Raji (cell line): ENCODE results near the gene MIX23.

ENCODE experiments used
- POLR2A ChIP-seq: IDR thresholded peaks from 2 replicates; pipeline ENCODE4 v1.6.1; 2011; ENCODE audit warnings: low read depth, low read length, control low read depth; ENCODE audit not compliant: insufficient read depth

MIX23 gene

DNA sequence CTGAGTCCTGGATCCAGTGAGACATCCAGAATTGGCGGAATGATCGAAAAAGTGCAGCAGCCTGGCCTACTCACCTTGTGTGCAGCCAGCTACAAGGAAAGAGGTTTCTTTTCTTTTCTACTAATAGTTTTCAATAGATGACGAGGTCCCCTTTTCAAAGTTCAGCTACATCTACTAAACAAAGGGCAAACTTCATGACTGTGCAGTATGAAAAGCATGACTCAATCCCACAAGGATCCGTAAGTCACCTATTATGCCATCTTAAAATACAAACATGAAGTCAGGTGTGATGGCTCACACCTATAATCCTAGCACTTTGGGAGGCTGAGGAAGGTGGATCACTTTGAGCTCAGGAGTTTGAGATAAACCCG lies 16.7 kb downstream of the MIX23 start:
- TF ChIP-seq POLR2A = no peak

DNA sequence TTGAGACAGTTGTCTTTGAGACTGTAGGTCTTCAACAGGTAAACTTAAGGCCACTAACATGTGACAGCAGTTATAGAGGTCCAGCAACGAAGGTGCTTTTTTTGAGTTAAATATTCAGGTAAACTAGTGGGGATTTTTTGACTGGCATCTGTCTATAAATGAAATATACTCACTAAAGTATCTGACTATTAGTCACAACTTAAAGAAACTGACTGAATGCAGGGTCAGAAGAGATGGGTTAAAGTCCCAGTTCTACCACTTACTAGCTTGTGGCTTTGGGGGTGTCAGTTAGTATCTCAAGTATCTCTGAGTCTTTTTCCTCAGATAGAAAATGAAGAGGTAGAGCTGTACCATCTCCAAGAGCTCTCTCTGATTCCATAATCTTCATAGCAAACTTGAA lies 18.0 kb downstream of the MIX23 start:
- TF ChIP-seq POLR2A = no peak

DNA sequence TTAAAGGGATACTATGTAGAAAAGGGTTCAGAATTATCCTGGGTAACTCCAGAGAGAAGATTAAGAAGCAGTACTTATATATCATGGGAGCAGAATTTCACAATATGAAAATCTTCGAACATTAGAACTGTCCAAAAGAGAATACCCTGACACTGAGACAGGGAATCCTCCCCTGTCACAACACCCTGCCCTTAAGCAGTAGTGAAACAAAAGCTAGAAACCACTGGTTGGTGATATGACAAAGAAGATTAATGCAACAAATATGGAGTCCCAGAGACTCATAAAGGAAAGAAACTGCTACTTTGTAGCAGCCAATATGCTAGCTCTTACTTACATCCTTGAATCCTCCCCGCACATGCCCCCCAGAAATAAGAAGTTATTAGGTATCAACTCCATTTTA lies 18.5 kb downstream of the MIX23 start:
- TF ChIP-seq POLR2A = no peak

DNA sequence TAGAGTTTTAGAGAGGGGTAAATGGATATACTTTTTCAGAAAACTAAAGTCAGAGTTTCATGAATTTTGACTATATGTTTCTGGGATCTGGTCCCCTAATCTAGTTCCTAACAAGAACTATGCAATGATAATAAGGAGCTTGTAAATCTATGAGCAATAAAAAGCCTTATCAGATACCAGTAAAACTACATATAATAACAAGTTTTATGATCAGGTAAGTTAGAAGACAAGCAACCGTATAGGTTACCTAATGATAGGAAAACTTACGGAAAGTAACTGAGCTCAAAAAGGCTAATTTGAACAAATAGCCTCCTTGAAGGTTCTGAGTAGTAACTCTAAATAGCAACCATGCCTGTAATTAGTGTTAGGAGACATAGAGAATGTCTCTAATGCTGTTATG lies 21.0 kb downstream of the MIX23 start:
- TF ChIP-seq POLR2A = no peak

DNA sequence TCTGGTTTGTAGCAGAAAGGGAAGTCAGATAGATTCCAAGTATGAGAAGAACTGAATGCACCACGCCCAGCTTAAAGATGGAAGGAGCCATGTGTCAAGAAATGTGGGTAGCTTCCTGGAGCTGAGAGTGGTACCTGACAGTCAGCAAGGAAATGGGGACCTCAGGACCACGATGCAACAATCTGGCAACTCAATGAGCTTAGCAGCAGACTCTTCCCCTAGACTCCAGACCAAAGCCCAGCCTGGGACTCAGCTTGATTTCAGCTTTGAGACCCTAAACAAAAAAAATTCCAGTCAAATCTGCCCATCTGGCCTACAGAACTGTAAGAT lies 24.4 kb downstream of the MIX23 start:
- no peak for TF ChIP-seq POLR2A

DNA sequence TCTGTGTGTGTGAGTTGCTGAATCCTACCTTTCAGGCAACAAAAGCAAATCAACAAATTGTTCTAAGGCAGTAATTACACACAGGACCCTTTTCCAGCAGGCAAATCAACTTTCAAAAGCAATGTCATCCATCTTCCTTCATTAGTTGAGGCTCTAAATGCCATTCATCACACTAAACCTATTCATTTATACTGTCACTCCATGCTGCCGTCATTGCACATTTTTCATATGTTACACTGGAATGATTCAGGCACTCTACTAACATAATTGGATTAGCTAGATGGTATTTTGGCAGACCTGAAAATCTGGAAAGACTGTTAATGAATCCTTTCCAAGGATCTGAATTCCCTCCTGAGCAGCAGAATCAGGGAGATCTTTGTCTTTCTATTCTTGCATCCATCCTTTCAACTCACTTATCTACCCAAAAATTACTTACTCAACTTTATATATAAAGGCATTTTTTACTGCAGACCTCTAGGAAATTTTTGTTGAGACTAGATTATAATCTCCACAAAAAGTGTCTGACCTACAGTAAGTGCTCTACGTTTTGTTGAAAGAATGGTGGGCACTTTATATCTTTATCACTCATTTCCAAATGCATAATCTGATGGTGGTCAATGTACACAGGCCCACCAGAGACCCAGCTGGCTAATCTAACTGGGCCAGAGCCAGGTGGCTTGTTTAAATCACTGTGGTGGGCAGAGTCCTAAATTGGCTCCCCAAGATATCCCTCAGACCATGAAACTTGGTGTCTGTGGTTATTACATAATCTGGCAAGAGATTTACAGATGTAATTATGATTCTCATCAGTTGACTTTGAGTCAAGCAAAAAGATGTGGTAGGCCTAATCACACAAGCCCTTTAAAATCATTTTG lies 25.0 kb downstream of the MIX23 start:
- TF ChIP-seq POLR2A = no peak

DNA sequence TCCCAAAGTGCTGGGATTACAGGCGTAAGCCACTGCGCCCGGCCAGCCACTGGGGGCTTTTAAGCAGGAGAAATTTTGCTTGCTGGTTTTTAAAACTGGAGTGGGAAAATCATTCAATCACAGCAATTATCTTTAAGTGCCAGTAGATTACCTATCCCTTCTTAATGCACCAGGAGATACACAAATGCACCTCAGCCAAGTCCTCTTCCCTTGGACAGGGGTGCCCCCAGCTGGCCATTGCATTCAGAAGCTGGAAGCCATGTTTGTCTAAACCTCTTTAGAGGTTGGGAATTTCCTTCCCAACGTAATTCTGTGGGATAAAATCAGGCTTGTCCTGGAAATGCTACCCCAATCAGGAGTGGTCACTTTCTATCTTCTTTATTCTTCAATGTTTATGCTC lies 26.6 kb downstream of the MIX23 start:
- TF ChIP-seq POLR2A = no peak

DNA sequence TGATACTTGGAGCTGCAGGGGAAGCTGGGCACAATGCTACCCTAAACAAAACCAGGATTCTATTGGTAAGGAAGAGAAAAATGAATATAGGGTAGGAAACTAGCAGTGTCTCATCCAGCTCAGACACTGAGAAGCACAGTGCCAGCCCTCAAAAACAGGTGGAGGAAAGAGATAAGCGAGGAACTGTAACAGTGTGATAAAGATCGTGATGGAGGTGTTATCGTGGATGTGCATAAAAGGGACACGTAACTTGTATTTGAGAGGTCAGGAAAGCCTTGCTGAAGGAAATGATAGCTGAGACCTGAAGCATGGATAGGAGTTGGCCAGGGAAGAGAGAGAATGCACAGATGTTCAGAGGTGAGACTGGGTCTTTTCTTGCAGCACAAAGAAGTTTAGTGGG lies 27.4 kb downstream of the MIX23 start:
- no peak for TF ChIP-seq POLR2A

DNA sequence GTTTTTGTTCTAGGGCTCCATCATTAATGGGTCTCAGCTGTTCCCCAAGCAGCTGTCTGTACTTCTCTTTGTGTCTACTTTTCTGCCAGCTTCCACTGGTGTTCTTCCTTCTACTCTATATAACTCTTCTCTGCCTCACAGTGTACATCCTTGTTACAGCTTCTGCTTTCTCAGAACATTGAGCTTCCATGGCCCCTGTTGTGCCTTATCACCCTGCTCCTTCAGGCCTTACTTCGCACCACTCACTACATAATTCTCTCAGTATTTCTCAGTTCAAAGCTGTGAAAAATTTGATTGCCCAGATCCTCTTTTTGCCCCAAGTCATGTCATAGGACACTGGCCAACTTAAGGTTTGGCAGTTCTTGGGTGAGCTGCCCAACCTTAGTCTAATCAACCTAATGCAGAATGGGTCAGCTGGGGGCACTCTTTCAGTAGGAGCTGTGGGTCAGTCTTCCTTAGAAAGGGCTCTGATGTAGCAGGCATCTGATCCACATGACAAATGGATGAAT lies 29.1 kb downstream of the MIX23 start:
- no peak for TF ChIP-seq POLR2A

DNA sequence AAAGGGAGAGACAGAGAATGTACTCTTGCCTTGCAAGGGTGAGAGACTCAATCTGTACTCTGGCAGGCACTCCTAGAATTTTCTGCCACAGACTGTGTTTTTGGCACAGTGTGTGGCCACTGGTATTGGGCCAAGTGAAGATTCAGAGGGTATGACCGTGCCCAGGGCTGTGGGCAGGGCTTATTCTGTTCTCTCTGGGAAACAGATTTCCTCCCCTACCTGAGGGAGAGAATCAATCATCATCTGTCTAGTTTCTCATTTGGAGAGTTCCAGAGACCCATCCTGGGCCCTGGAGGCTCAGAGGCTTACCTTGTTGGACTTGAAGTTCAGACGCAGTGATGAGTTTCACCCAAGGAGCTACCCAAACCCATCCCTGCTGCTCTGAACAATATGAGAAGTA lies 29.8 kb downstream of the MIX23 start:
- no peak for TF ChIP-seq POLR2A

DNA sequence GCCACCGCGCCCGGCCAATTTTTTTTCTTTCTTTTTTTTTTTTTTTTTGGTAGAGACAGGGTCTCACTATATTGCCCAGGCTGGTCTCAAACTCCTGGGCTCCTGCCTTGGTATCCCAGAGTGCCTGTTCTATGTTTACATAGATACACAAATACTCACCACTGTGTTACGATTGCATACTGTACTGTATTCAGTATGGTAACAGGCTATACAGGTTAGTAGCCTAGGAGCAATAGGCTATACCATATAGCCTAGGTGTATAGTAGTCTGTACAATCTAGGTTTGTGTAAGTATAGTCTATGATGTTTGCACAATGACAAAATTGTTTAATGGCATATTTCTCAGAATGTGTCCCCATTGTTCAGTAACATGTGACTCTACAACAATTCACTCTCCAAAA lies 31.4 kb downstream of the MIX23 start:
- TF ChIP-seq POLR2A = no peak

DNA sequence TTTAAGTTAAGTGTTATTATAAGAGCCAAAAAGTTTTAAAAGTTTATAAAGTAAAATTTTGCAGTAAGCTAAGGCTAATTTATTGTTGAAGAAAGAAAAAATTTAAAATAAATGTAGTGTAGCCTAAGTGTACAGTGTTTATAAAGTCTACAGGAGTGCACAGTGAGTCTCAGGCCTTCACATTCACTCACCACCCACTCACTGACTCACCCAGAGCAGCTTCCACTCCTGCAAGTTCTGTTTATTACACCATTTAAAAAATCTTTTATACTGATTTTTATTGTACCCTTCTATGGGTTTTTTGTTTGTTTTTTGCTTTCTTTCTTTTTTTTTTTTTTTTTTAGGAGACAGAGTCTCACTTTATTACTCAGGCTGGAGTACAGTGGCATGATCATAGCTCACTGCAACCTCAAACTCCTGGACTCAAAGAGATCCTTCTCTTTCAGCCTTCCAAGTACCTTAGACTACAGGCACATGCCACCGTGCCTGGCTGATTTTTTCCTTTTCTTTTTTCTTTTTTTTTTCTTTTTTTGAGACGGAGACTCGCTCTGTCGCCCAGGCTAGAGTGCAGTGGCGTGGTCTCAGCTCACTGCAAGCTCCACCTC lies 32.1 kb downstream of the MIX23 start:
- no peak for TF ChIP-seq POLR2A

DNA sequence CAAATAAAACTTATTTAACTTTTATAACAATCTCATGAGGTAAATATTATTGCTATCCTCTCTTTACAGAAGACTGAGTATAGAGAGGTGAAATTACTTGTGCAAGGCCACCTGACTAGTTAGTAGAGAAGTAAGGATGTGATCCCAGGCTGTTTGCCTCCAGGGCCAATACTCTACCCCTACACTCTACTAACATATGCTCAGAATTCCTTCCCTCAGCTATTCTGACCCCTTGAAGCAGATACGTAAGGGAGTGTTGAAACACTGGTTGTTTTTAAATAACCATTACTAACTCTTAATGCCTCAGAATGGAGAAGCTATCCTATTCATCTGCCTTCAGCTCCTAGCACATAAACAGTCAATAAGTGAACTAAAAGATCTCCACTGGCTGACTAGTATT lies 33.9 kb downstream of the MIX23 start:
- TF ChIP-seq POLR2A = no peak

DNA sequence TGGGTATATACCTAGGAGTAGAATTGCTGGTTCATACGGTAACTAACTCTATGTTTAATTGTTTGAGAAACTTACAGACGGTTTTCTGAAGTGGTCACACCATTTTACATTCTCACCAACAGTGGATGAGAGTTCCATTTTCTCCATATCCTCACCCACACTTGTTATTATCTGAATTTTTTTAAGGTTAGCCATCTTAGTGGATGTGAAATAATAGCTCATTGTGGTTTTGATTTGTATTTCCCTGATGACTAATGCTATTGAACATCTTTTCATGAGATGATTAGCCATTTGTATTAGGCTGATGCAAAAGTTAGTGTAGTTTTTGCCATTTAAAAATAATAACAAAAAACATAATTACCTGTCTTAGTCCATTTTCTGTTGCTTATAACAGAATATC lies 39.4 kb downstream of the MIX23 start:
- TF ChIP-seq POLR2A = no peak

DNA sequence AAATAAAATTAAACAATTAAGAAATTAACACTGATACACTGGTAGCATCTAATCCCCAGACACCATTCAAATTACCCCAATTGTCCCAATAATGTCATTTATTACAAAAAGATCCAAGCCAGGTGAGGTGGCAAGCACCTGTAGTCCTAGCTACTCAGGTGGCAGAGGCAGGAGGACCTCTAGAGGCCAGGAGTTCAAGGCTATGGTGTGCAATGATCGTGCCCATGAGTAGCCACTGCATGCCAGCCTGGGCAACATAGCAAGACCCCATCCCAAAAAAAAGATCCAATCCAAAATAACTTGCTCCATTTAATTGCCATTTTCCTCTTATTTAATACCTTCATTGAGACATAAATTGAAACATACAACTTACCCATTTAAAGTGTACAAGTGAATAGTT lies 40.2 kb downstream of the MIX23 start:
- no peak for TF ChIP-seq POLR2A

DNA sequence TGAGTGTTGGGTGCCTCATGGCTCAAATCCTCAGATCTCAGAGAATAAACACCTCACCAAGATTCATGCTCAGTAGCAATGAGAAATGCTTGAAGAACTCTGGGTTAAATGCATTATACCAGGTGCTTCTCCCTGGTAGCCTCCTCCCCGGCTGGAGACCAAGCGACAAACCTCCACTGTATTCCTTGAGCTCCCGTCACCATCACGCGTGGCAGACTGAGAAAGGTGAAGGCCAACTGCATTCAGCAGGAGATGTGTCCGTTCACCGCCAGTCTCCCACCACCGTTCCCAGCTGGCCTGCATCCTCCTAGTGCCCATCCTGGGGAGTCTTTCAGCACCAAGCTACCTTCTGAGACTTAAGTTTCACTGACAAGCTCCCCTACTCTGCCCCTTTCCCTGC lies 50.5 kb downstream of the MIX23 start:
- TF ChIP-seq POLR2A = no peak

DNA sequence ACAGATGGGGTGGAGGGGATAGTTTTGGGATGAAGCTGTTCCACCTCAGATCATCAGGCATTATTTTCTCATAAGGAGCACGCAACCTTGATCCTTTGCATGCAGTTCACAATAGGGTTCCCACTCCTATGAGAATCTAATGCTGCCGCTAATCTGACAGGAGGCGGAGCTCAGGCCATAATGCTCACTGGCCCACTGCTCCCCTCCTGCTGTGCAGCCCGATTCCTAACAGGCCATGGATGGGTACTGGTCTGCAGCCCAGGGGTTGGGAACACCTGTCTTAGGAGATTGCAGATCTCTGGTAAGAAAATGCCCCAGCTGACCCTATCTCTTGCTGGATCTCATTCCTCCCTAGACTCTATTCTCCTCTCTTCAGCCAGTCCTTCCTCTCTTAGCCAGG lies 51.1 kb downstream of the MIX23 start:
- TF ChIP-seq POLR2A = no peak
